HG03196 (cell line): Measurements from ENCODE around the gene NUP107.
A peak's percentile ranks its signal among the peaks of the same experiment; 100 is the strongest.

Experiments used
- ATAC-seq: cut with Tn5 transposase; IDR thresholded peaks from one replicate; pipeline ENCODE4 v1.9.1; 2021; ENCODE audit not compliant: unreplicated experiment

The NUP107 gene

GRCh38 chr12:68771223-68771925, 84.6 kb downstream of the NUP107 start:
- no peak for ATAC-seq

- ATAC-seq, result peak; percentile 63
Observed at GRCh38 chr12:68772714-68773113, 85.9 kb downstream of the NUP107 start.

- ATAC-seq, result no peak
Observed at GRCh38 chr12:68773582-68773981, 86.8 kb downstream of the NUP107 start.

GRCh38 chr12:68775121-68775630, 88.4 kb downstream of the NUP107 start:
- no peak for ATAC-seq

GRCh38 chr12:68776976-68777610, 90.3 kb downstream of the NUP107 start:
- no peak for ATAC-seq

- ATAC-seq, result no peak
Observed at GRCh38 chr12:68779280-68779679, 92.5 kb downstream of the NUP107 start.

GRCh38 chr12:68780731-68781130, 94.0 kb downstream of the NUP107 start:
- no peak for ATAC-seq

- no peak for ATAC-seq
Observed at GRCh38 chr12:68781728-68782127, 95.0 kb downstream of the NUP107 start.

- ATAC-seq, result no peak
Observed at GRCh38 chr12:68784015-68784414, 97.2 kb downstream of the NUP107 start.

- ATAC-seq, result no peak
Observed at GRCh38 chr12:68785358-68785757, 98.6 kb downstream of the NUP107 start.

- no peak for ATAC-seq
Observed at GRCh38 chr12:68785823-68786222, 99.0 kb downstream of the NUP107 start.

- no peak for ATAC-seq
Observed at GRCh38 chr12:68786929-68787328, 100.2 kb downstream of the NUP107 start.

- ATAC-seq, result no peak
Observed at GRCh38 chr12:68788554-68789143, 101.9 kb downstream of the NUP107 start.

GRCh38 chr12:68789144-68789878, 102.5 kb downstream of the NUP107 start:
- no peak for ATAC-seq

GRCh38 chr12:68790081-68790951, 103.5 kb downstream of the NUP107 start:
- no peak for ATAC-seq

GRCh38 chr12:68790952-68791234, 104.1 kb downstream of the NUP107 start:
- no peak for ATAC-seq

- ATAC-seq, result no peak
Observed at GRCh38 chr12:68791897-68792481, 105.2 kb downstream of the NUP107 start.

- peak; percentile 78 for ATAC-seq
Observed at GRCh38 chr12:68792952-68793351, 106.2 kb downstream of the NUP107 start.

GRCh38 chr12:68793436-68793835, 106.7 kb downstream of the NUP107 start:
- ATAC-seq, result no peak

GRCh38 chr12:68793975-68794652, 107.3 kb downstream of the NUP107 start:
- ATAC-seq, result no peak
